GM23338 (cell line): Measurements from ENCODE around the gene DAB2.

ENCODE experiments used
- CREB1 ChIP-seq: fragments of 250-450 bp; sonication (Bioruptor Pico); IDR thresholded peaks from 2 replicates; pipeline ENCODE4 v1.5.0; 2020; ENCODE audit warnings: low read depth, mild to moderate bottlenecking, moderate library complexity
- EZH2 ChIP-seq: fragments of 200-600 bp; sonication (generic); IDR thresholded peaks from one replicate; pipeline ENCODE4 v1.8.0; 2017; ENCODE audit warnings: antibody characterized with exemption, mild to moderate bottlenecking, low read depth; ENCODE audit not compliant: unreplicated experiment
- EZH2phosphoT487 ChIP-seq: fragments of 200-600 bp; sonication (generic); IDR thresholded peaks from one replicate; pipeline ENCODE4 v1.8.1; 2018; ENCODE audit warnings: antibody characterized with exemption; ENCODE audit not compliant: unreplicated experiment
- JUNB ChIP-seq: IDR thresholded peaks from one replicate; pipeline ENCODE4 v1.6.1; 2016; ENCODE audit warnings: antibody characterized with exemption; ENCODE audit not compliant: unreplicated experiment
- NANOG ChIP-seq: IDR thresholded peaks from 2 replicates; pipeline ENCODE4 v1.6.1; 2016; ENCODE audit warnings: antibody characterized with exemption, borderline replicate concordance
- POLR2AphosphoS5 ChIP-seq: IDR thresholded peaks from 2 replicates; pipeline ENCODE4 v1.6.1; 2016; ENCODE audit warnings: antibody characterized with exemption, low read depth
- STAT1 ChIP-seq: IDR thresholded peaks from one replicate; pipeline ENCODE4 v1.6.1; 2016; ENCODE audit warnings: antibody characterized with exemption; ENCODE audit not compliant: unreplicated experiment
- ZNF114 ChIP-seq: fragments of 250-450 bp; sonication (Bioruptor Pico); IDR thresholded peaks from 2 replicates; pipeline ENCODE4 v1.5.0; 2020; ENCODE audit warnings: mild to moderate bottlenecking, moderate library complexity
- ZNF331 ChIP-seq: fragments of 250-450 bp; sonication (Bioruptor Pico); IDR thresholded peaks from 2 replicates; pipeline ENCODE4 v1.5.0; 2020; ENCODE audit warnings: low read depth, mild to moderate bottlenecking, moderate library complexity
- TF ChIP-seq, protein P1 (sequence below), 2 experiments: fragments of 200-600 bp in 1 of 2; sonication (generic) in 1 of 2; conservative IDR thresholded peaks; 2 replicates each; pipeline versions ENCODE4 v1.5.1 to v1.6.1; 2016 to 2017; ENCODE audit warnings: antibody characterized with exemption in 2 of 2, low read depth in 2 of 2, mild to moderate bottlenecking in 2 of 2, moderate library complexity in 1 of 2
- TF ChIP-seq, protein P2 (sequence below): IDR thresholded peaks from one replicate; pipeline ENCODE4 v1.6.1; 2018; ENCODE audit warnings: antibody characterized with exemption; ENCODE audit not compliant: unreplicated experiment
- TF ChIP-seq, protein P3 (sequence below): IDR thresholded peaks from 2 replicates; pipeline ENCODE4 v1.6.1; 2016; ENCODE audit warnings: antibody characterized with exemption

DNA sequence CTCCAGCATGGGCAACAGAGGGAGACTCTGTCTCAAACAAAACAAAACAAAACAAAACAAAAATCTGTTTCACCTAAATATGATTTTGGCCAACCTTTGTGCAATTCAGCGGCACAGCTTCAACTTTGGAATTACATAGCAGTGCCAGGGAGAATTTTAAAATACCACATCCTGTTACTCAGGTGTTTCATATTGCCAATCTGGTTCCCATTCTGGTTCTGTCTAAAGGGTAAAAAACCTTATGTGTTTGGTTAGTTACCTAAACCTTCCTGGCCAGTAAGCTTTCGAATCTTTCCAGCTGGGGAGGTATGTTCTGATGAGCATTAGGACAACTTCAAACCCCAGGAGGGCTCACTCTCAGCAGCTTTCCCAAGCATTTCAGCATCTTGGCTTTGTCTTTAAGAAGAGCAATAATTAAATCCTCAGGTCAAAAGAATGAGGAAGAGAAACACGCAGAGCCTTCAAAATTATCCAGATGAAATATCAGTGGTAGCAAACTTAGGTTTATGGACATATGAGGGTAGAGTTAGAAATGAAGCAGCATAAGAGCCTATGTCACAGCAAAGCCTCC lies 2.7 kb downstream of the DAB2 start:
- TF ChIP-seq, protein P1, sequence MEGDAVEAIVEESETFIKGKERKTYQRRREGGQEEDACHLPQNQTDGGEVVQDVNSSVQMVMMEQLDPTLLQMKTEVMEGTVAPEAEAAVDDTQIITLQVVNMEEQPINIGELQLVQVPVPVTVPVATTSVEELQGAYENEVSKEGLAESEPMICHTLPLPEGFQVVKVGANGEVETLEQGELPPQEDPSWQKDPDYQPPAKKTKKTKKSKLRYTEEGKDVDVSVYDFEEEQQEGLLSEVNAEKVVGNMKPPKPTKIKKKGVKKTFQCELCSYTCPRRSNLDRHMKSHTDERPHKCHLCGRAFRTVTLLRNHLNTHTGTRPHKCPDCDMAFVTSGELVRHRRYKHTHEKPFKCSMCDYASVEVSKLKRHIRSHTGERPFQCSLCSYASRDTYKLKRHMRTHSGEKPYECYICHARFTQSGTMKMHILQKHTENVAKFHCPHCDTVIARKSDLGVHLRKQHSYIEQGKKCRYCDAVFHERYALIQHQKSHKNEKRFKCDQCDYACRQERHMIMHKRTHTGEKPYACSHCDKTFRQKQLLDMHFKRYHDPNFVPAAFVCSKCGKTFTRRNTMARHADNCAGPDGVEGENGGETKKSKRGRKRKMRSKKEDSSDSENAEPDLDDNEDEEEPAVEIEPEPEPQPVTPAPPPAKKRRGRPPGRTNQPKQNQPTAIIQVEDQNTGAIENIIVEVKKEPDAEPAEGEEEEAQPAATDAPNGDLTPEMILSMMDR (conservative IDR thresholded peaks at IDR 0.05; ENCODE audit: low read depth in 2 of 2), result no peak
- TF ChIP-seq CREB1 (CRISPR knock-in tag) (no peak), EZH2 (no peak), NANOG (no peak), POLR2AphosphoS5 (no peak), EZH2phosphoT487 (no peak), ZNF331 (CRISPR knock-in tag) (no peak), JUNB (no peak), ZNF114 (CRISPR knock-in tag) (no peak), STAT1 (no peak)
- TF ChIP-seq, protein P2, sequence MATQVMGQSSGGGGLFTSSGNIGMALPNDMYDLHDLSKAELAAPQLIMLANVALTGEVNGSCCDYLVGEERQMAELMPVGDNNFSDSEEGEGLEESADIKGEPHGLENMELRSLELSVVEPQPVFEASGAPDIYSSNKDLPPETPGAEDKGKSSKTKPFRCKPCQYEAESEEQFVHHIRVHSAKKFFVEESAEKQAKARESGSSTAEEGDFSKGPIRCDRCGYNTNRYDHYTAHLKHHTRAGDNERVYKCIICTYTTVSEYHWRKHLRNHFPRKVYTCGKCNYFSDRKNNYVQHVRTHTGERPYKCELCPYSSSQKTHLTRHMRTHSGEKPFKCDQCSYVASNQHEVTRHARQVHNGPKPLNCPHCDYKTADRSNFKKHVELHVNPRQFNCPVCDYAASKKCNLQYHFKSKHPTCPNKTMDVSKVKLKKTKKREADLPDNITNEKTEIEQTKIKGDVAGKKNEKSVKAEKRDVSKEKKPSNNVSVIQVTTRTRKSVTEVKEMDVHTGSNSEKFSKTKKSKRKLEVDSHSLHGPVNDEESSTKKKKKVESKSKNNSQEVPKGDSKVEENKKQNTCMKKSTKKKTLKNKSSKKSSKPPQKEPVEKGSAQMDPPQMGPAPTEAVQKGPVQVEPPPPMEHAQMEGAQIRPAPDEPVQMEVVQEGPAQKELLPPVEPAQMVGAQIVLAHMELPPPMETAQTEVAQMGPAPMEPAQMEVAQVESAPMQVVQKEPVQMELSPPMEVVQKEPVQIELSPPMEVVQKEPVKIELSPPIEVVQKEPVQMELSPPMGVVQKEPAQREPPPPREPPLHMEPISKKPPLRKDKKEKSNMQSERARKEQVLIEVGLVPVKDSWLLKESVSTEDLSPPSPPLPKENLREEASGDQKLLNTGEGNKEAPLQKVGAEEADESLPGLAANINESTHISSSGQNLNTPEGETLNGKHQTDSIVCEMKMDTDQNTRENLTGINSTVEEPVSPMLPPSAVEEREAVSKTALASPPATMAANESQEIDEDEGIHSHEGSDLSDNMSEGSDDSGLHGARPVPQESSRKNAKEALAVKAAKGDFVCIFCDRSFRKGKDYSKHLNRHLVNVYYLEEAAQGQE, result no peak
- TF ChIP-seq, protein P3, sequence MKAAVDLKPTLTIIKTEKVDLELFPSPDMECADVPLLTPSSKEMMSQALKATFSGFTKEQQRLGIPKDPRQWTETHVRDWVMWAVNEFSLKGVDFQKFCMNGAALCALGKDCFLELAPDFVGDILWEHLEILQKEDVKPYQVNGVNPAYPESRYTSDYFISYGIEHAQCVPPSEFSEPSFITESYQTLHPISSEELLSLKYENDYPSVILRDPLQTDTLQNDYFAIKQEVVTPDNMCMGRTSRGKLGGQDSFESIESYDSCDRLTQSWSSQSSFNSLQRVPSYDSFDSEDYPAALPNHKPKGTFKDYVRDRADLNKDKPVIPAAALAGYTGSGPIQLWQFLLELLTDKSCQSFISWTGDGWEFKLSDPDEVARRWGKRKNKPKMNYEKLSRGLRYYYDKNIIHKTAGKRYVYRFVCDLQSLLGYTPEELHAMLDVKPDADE, result no peak
